NCI-H82 treated with DMSO at 0.1 percent for 48 hours (cell line): Measurements from ENCODE around the gene ZCCHC7.

Experiments used
- DNase-seq: peaks from one replicate; lab custom pipeline; 2025; ENCODE audit not compliant: unreplicated experiment; lab: John Stamatoyannopoulos, UW

Gene ZCCHC7

DNA sequence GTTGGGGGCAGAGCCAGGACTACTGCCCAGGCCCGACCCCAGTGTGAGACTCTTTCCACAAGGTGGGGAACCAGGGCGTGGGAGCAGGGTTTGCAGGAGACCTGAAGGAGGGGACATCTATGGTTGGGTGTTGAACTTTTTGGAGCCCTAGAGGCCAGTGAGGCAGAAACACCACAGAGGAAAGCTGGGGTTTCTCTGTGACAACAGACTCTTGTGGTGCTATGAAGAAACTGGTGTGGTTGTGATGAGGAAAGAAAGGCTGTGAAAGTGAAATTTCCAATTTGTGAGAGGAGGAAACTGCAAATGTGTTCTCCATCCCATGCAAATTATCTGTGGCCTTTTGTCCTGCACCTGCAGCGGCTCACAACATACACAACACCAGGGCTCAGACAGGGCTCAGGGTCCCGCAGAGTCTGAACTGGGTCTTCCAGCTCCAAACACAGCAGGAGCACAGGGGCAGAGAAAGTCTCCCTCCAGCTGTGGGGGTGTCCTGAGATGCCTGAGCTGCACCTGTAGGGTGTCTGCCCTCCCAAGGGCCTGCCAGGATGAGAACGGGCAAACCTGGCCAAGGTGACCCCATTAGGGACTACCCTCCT, 250.7 kb downstream of the ZCCHC7 start:
- no peak for DNase-seq

DNA sequence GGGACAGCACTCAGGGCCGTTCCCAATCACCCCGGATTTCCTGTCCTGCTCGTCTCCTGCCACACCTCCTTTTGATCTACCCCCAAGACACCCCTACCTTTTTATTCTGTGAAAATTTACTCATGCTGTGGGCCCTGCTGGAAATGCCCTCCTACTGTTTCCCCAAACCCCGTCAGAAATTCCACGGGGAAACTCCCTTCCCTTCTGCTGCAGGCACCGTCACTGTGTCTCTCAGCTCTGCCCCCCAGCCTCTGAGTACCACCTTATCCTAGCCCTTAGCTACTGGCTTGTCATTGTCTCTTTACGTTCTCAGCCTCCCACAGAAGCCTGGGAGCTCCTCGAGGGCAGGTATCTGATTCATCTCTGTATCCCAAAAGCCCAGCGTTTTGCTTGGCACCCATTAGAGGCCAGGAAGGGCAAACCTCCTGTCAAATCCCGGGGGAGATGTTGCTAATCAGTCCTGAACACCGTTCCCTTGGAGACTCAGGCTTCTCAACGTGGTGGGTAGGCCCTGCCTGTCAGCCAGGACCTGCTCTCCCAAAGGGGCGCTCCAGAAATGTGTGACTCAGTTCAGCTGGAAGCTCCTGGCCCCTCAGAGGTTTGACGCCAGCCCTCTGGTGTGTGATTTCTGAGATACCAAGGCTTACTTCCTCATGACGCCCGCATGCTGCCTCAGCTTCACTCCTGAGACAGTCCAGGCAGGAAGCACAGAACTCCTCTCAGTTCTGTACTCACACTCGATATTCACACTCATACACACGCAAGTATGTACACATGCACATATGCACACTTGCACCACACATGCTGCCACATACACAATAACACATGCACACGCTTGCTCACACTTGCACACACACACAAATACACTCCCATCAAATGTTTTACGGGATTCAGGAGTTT, 251.4 kb downstream of the ZCCHC7 start:
- DNase-seq = no peak

GRCh38 chr9:37372839-37373238, 252.5 kb downstream of the ZCCHC7 start:
- no peak for DNase-seq

DNA sequence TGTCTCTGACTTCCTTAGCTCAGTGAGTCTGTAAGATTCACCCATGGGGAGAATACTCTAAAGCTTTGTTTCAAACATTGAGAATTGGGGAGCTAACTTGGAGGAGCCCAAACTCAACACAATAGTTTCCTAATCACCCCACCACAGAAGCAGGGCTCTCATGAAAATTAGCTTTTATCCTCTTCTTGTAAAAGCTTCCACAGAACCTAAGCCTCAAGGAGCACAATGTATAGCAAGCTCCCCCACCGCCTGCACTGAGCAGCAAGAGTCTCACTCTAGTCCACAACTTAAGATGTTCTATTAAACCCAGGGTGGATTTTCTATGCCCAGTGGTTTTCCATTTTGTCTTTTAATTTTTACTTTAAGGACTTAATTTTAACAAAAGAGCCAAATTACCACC, 253.2 kb downstream of the ZCCHC7 start:
- no peak for DNase-seq

DNA sequence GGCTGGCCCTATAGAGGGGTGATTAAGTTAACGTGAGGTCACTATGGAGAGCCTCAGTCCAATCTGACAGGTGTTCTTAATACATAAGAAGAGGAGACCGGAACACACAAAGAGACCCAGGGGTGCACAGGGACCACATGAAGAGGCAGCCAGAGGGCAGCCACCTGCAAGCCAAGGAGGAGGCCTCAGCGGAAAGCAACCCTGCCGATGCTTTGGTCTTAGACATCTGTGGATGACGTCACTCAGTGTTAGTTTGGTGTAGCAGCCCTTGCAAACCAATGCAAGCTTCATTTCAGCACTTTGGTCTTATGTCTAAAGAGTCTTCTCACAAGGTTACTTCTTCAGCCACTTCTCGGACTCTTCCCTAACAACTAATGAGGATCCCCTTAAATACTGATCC, 254.5 kb downstream of the ZCCHC7 start:
- DNase-seq = no peak

DNA sequence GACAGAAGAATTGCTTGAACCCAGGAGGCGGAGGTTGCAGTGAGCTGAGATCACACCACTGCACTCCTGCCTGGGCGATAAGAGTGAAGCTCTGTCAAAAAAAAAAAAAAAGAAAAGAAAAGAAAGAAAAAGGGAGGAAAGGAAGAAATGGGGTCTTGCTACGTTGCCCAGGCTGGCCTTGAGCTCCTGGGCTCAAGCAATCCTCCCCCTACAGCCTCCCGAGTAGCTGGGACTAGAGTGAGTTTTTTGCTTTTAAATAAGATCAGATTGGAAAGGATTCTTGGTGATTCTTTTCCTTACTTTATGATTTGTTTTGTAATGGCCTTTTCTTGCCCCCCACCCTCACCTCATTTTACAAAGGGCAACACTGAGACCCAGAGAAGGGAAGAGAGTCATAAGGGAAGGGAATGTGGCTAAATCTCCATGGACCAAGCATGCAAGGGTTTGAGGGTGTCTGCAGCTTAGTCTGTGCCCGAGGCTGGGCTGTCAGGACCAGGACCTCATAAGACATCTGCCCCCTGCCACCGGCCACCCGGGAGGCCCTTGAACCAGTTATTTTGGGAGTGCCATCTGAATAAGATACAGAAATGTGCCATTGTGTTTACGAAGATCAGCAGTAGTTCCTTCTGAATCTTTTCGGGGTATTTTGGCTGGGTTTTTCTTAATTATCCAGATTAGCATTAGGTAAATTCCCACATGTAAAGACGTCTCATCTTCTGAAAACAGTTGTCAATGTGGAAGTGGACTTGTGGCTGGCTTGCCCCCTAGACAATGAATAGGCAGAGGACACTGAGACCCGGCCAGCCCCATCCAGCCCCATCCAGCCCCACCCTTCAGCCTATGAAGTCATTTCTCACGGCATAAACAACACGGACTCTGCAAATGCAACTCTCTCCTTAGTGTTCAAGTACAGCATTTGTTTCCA, 257.6 kb downstream of the ZCCHC7 start:
- DNase-seq = no peak

DNA sequence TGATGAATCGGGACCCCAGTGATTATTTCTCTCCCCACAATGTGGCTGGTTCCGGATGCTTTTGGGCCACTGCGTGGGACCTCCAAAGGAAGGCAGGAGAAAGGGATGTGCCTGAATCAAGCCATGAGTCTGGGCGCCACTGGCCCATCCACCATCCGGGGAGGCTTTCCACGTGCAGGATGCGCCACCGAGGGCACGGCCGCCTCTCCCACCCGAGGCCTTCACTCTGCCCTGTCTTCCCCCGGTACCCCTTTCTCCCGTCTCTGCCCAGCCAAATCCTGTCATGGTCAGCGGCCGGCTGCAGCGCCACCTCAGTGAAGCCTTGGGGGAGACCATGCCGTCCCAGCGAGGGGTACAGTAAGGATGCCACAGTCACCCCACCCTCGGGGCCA, 258.2 kb downstream of the ZCCHC7 start:
- DNase-seq = no peak

DNA sequence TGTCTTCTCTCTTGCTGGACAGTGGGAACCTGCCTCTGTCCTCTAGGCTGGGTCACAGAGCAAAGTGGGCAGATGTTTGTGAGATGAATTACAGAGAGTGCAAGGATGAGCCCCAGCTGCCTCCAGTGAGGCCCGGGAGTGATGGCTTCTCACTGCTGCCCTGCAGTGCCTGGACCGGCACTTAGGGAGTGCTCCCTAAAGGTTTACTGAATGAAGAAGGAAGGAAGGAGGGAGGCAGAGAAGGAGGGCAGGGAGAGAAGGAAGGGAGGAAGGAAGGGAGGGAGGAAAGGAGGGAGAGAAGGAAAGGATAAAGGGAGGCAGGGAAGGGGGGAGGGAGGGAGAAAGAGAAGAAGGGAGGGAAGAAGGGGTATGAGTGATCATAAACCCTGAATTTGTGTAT, 259.5 kb downstream of the ZCCHC7 start:
- DNase-seq = no peak

DNA sequence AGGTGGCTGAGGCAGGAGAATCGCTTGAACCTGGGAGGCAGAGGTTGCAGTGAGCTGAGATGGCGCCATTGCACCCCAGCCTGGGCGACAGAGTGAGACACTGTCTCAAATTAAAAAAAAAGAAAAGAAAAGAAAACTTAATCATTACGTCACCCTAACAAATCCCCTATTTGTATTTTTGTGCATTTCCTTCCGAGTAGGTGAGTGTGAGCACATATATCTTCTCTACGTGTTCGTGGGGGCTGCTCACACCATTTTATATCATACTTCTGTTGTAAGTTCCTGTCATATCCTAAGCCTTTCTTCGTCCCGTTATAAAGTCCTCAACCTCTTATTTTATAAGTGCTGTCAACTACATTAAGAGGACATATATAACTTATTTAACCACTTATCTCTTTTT, 260.2 kb downstream of the ZCCHC7 start:
- no peak for DNase-seq

DNA sequence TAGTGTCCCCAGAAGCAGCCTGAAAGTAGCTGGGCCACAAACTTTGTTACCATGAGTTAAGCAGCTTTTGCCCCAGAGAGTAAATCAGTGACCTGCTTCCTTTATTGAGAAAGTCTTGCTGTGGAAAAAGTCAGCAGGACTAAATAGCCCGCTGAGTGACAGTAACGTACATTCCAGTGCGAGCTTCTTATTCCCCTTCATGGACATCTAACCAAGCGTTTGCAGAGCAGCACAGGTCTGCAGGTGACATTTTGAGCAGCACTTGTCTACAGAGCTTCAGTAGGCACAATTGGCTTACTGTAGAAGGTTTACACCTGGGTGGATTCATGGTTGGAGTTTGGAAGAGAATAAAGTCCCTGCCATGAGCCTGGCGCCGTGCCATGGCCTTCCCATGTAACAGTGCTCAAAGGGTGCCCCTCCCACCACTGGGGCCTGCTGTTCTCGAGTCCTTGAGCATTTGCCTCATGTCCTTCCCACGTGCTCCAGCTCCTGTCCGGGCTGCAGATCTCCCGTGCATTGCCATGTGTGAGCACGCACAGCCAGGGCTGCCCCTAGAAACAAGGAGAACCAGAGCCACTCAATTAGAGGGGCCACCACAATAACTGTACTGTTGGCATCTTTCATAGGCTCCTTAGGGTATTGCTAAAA, 260.8 kb downstream of the ZCCHC7 start:
- DNase-seq = no peak

DNA sequence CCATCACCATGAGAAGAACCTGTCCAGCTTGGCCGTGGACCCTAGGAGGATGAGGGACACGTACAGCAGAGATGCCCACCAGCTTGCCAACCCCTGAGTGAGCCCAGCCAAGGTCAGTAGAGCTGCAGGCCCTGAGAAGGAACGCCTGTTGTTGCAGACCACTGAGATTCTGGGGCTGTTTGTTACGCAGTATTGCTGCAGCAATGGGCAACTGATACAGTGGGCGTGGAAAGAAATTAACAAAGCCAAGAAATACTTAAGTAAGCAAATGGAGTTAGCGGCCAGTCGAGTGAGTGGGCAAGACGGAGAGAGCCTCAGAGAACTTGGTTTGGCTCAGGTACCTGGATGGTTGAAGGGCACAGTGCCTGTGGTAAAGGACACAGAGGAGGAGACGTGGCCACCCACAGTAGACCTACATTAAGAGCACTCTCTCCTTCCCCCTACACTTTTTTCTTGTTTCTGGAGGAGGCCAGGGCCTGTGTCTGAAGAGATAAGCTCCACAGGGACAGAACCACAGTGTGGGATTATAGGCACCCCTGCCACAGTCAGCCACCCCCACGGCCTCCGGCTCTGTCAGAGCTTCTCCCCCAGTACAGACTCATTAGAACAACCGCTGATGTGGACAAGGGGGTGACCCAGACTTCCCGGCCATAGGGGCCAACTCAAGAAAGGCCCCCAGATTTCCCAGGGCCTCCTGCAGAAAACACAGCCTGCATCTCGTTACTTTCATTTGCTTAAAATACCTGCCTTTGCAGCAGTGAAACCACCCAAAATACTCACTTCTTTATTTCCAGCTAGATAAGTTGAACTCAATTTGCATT, 262.0 kb downstream of the ZCCHC7 start:
- DNase-seq = no peak

DNA sequence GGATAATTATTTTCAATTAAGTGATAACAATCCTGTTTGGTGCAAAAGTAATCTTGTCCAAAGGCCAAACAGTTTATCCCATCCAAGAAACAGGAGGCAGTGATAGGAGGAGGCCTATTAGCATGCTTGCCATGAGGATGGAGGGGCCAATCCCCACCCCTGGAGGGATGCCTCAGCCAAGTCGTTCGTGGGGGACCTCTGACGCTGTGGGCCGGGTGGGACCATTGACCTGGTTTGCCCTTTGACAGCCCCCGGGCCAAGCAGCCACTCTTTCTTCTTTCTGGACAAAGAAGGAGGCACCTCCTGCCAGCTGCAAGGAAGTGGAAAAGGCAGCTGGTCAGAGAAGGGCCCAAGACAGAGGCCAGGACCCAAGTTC, 262.6 kb downstream of the ZCCHC7 start:
- no peak for DNase-seq

- no peak for DNase-seq
These were observed 263.0 kb downstream of the ZCCHC7 start for GRCh38 chr9:37383393-37383792.

DNA sequence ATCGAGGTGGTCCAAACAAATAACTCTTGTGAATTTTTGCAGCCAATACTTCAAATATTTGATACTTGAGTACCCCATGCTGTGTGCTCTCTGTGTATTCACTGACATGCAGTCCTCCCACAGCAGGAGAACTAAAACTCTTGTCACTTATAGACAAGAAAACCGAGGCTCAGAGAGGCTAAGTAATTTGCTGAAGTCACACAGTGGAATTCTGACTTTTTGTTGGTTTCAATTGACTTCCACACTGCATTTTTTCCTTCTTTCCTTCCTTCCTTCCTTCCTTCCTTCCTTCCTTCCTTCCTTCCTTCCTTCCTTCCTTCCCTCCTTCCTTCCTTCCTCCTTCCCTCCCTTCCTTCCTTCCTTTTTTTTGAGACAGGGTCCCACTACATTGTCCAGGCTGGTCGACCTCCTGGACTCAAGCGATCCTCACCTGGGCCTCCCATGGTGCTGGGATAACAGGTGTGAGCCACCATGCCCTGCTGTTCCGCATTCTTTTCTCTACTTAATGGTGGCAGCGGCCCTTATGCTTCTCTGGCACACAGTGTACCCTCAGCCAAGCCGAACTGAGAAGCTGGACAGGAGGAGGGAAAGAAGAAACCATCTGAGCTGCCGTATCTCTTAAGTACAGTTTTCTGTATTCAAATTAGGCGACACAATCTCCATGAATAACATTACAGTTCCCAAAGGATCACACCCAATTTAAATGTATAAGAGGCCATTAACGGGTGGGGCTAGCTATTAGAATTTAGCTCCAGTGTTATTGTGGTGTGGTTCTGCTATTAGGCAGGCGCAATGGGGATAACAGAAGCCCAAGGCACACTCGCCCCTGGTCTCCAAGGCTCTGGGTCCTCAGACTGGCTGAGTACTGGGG, 263.7 kb downstream of the ZCCHC7 start:
- DNase-seq = no peak

GRCh38 chr9:37385286-37385685, 264.9 kb downstream of the ZCCHC7 start:
- no peak for DNase-seq

DNA sequence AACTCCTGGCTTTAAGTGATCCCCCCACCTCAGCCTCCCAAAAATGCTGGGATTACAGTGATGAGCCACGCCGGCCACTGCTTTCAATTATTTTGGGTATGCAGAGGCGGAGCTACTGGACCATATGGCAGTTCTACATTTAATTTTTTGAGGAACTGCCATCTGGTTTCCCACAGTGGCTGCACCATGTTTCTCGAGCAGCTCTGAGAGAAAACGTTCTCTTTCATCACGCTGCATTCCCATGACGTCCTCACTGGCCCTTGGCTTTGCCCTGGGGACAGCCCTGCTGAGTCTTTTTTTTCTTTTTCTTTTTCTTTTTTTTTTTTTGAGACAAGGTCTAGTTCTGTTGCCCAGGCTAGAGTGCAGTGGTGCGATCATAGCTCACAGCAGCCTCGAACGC, 266.6 kb downstream of the ZCCHC7 start:
- DNase-seq = no peak

DNA sequence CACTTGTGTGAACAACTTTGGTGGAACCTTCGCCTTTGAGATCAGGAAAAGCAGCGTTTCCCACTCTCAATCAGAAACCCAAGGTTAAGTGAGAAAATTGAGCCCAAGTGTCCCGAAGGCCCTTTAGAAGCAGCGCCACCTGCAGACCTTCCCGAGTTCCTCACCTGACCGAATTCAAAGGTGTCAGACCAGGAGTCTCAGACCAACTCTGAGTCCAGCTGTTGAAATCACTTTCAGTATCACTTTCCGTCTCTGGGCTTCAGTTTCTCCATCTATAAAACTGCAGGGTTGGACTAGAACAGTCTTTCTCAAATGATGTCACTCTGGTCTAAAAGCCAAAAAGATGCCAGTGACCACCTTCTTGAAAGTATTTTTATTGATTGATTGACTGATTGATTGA, 270.4 kb downstream of the ZCCHC7 start:
- DNase-seq = no peak

DNA sequence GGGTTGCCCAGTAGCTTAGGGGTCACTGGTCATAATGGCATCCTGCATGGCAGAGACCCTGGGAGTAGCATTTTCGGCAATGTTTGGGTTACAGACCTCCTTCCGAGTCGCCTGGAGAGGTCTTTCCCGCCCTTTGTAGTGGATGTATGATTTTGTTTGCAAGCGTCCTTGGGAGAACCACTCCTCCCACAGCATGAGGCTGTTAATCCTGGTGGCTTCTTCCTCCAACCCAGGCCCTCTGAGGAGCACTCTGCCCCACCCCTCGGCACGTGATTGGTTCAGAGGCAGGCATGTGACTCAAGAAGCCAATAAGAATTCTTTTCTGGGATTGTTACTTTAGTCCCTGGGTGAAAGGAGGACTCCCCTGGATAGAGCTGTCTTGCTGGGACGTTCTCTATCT, 271.9 kb downstream of the ZCCHC7 start:
- no peak for DNase-seq

GRCh38 chr9:37395229-37395628, 274.9 kb downstream of the ZCCHC7 start:
- no peak for DNase-seq
